Measurements from ENCODE around the gene INTS7.
"Not testable (repeated sequence)": the region's sequence is repeated elsewhere in the genome, so short reads cannot be mapped to it uniquely, and the experiment has no call there.

Gene INTS7

GRCh38 chr1:211973541-211973940 lies 61.8 kb downstream of the INTS7 start:
- no peak for DNase-seq

GRCh38 chr1:211968200-211968834 lies 67.0 kb downstream of the INTS7 start:
- no peak for DNase-seq

- DNase-seq: no peak
These were observed 67.7 kb downstream of the INTS7 start for GRCh38 chr1:211967704-211968103.

- no peak for DNase-seq
These were observed 70.1 kb downstream of the INTS7 start for GRCh38 chr1:211965108-211965805.

GRCh38 chr1:211959680-211960079 lies 75.7 kb downstream of the INTS7 start:
- DNase-seq: no peak

GRCh38 chr1:211959221-211959620 lies 76.1 kb downstream of the INTS7 start:
- no peak for DNase-seq

GRCh38 chr1:211954028-211954427 lies 81.3 kb downstream of the INTS7 start:
- not testable (repeated sequence) for DNase-seq

GRCh38 chr1:211953543-211953942 lies 81.8 kb downstream of the INTS7 start:
- not testable (repeated sequence) for DNase-seq

GRCh38 chr1:211952299-211952698 lies 83.1 kb downstream of the INTS7 start:
- DNase-seq: no peak

GRCh38 chr1:211951856-211952255 lies 83.5 kb downstream of the INTS7 start:
- DNase-seq: peak; percentile 80

GRCh38 chr1:211948377-211948776 lies 87.0 kb downstream of the INTS7 start:
- DNase-seq: no peak

- peak; percentile 74 for DNase-seq
These were observed 87.7 kb downstream of the INTS7 start for GRCh38 chr1:211947396-211948295.

- peak; percentile 91 for DNase-seq
These were observed 90.4 kb downstream of the INTS7 start for GRCh38 chr1:211944733-211945500.

GRCh38 chr1:211942583-211942982 lies 92.8 kb downstream of the INTS7 start:
- DNase-seq: no peak

GRCh38 chr1:211939876-211940468 lies 95.4 kb downstream of the INTS7 start:
- DNase-seq: no peak

GRCh38 chr1:211938561-211938997 lies 96.8 kb downstream of the INTS7 start:
- DNase-seq: no peak

- DNase-seq: not testable (repeated sequence)
These were observed 97.9 kb downstream of the INTS7 start for GRCh38 chr1:211937422-211937821.

- DNase-seq: no peak
These were observed 99.8 kb downstream of the INTS7 start for GRCh38 chr1:211935448-211935970.

GRCh38 chr1:211933946-211934714 lies 101.2 kb downstream of the INTS7 start:
- no peak for DNase-seq

- no peak for DNase-seq
These were observed 102.5 kb downstream of the INTS7 start for GRCh38 chr1:211932933-211933254.

- DNase-seq: no peak
These were observed 103.0 kb downstream of the INTS7 start for GRCh38 chr1:211932231-211932932.

Measured in islet precursor cell (in vitro differentiated cells).